HG03558 (cell line): Measurements from ENCODE around the gene ATP9A.
"Not testable (repeated sequence)": the region's sequence is repeated elsewhere in the genome, so short reads cannot be mapped to it uniquely, and the experiment has no call there.

Experiments used
- ATAC-seq: cut with Tn5 transposase; IDR thresholded peaks from one replicate; pipeline ENCODE4 v1.9.1; 2021; ENCODE audit warnings: moderate number of reproducible peaks; ENCODE audit not compliant: unreplicated experiment; ENCODE audit errors: extremely low read depth

Gene ATP9A

DNA sequence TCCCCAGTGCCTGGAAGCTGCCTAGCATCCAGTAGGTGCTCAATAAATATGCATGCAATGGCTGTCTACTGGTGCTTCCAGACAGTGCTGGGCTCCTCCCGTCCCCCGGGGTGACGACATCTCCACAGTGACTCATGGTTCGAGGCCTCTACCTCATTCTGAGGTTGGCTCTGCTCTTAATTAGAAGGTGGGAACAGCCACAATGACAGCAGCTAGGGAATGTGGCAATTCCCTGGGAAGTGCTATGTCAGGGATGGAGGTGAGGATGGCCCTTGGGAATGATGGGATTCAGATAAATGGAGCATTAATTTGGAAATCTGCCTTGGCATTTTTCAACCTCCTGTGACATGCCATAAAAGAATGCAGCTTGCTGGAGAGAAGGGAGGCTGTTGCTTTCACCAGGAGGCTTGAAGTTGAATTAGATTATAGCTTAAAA lies 182.2 kb downstream of the ATP9A start:
- no peak for ATAC-seq

DNA sequence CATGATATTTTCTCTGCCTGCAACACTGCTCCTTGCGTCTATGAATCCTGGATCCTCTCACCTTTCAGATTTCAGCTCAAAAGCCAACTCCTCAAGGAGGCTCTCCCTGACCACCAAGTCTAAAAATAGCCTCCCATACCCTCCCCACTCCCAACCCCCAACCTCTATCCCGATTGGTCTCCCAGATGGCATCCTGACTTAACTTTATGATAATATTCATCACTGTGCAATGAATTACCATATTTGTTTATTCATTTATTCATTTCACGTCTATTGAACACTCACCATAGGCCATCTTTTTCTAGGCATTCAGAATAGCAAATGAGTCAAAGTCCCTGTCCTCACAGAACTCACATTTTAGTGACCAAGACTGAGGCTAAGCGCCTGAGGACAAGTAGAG lies 183.0 kb downstream of the ATP9A start:
- ATAC-seq = no peak

DNA sequence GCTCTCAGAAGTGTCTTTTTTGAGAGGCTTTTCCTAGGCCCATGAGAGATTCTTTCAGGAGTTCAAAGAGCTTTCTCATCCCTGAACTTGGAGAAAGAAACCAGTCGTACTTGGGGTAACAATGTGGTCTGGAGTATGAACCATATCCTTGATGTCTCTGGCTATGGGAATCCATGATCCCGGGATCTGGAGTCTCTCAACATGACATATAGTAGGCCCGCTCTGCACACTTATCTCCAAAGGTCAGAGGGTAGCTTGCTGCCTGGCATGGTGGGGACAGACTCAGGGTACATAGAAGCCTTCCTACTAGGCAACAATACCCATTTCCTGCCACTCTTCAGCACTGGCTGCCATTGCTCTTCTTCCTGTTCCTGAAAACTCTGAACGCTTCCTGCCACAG lies 183.5 kb downstream of the ATP9A start:
- no peak for ATAC-seq

DNA sequence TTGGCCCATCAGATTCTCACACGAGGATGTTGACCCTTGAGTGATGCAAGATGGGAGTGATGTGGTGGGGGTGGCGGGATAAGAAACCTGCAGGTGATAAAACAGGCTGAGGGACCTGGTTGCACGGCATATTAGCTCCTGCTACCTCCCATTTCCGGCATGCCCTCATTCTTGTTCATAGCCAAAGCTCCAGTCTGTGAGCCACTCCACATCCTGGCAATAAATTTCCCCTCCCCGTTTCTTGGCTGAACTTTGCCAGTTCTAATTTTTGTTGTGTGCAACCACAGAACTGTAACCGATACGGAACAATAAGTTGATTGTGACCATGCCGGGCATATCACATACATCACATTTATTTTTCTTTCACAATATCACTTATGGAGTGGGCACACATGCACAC lies 184.1 kb downstream of the ATP9A start:
- no peak for ATAC-seq

DNA sequence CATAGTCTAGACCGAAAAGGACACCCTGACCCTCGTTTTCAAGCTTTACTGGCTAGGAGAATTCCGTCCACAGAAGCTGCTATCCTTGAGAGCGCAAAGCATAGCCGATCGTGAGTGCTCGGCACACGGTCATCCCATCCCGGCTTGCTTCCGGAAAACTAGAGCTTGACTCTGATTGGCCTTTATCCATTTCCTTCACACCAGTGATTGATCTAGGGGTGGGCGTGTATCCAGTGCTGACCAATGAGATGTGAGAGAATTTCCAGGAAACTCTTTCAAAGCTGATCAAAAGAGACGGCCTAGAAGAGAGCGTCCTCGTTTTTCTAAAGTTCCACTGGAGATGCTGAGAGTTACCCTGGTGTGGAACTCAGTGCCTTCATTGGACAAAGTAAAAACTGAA lies 184.7 kb downstream of the ATP9A start:
- ATAC-seq = no peak

DNA sequence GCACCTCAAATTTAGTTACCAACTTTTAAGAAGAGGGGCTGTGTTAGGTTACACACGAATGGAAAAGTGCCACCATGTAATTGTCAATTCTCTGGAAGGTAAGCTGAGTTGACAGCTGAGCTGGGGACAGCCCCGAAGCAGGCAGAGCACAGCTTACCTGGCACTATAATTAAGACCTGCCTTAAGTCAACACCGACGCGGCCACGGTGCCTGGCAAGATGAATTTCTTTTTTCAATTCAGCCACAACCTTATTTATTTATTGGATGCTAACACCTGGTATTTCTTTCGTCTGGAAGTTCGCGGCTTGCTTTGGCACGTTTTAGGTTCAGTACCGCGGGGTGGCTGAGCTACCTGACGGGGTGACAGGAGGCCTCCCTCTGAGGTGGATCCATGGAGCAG lies 185.1 kb downstream of the ATP9A start:
- no peak for ATAC-seq

DNA sequence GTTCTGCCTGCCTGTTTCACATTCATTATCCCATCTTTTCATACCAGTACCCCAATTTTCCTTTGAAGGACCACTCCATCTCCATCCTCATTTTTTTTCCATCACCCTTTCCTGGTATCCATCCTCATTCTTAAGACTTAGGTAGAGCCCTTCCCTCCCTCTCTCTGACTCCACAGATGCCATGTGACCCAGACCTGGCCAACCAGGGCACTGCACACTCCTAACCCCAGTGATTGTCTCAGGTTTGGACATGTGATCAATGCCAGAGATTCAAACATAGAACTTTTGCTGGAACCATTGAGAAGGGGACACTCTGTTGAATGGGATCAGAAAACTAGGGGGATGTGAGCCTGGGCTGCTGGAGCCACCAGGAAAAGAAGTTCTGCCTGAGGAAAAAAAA lies 186.6 kb downstream of the ATP9A start:
- ATAC-seq = no peak

DNA sequence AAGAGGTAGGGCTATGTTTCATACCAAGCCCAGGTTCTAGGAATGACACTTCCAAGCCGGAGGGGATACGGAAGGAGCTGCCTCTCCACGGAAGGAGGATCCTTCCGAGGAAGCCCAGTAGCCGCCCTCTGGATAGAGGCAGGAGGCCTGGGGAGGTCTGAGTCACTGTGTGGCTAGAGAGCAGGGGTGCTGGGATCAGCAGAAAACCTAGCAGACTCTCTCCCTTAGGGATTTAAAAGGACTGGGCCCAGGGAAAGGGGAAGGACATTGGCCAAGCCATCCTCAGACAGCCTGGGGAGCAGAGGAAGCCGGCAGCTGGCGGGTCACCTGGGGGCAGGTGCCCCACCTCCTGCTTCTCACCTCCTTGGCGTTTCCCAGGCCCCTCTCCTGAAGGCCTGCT lies 189.1 kb downstream of the ATP9A start:
- no peak for ATAC-seq

DNA sequence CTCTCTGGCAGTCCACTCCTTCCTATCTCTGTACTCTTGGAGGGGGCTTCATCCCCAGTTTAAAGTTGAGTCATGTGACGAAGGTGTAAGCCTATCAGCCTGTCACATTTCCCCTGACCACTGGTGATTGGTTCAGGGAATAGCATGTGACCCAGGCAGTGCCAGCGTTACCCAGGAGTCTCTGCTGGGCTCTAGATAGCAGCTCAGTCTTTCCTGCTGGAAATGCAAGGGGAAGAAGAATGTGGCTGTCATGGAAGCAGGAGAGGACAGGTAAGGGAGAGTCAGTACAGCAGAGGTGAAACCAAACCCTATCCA lies 190.1 kb downstream of the ATP9A start:
- ATAC-seq = no peak

DNA sequence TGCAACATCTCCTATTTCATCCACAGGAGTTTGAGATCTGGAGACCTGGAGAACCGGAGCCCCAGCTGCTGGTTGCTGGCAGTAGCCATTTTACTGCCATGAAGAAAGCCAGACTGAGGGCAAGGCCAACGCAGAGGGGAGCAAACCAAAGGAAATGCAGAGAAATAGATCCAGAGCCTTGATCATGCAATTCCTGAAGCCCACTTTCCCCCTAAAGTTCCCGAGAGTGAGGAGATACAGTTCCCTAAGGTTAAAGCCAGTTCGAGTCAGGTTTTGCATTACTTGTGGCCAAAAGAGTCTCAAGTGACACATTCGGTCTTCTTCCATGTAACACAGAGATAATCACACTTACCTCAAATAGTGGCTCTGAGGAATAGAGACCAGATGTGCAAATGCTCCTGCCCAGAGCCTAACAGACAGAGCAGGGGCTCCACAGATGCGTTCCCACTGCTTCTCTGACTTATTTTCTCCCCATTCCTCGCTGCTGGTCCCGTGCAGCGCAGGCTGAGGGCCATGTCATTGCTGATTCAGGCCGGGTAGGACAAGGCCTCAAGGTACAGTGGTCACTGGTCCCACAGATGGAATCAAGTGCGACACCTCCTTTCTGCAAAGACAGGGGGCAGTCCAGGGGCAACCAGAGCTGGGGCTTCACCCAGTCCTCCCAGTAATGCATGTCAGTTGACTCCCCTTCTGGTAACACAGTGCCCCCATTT lies 190.6 kb downstream of the ATP9A start:
- ATAC-seq = no peak

DNA sequence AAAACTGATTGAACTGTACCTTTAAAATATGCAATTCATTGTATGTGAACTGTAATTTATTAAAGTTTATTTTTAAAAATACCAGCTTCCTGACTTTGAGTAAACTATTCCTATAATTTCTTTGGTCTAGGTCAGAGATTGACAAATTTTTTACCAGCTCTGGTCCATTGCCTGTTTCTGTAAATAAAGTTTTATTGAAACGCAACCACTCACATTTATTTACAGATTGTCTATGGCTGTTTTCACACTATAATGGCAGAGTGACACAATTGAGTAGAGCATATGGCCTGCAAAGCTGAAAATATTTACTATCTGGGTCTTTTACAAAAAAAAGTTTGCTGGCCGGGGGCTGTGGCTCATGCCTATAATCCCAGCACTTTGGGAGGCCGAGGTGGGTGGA lies 192.7 kb downstream of the ATP9A start:
- ATAC-seq = no peak

DNA sequence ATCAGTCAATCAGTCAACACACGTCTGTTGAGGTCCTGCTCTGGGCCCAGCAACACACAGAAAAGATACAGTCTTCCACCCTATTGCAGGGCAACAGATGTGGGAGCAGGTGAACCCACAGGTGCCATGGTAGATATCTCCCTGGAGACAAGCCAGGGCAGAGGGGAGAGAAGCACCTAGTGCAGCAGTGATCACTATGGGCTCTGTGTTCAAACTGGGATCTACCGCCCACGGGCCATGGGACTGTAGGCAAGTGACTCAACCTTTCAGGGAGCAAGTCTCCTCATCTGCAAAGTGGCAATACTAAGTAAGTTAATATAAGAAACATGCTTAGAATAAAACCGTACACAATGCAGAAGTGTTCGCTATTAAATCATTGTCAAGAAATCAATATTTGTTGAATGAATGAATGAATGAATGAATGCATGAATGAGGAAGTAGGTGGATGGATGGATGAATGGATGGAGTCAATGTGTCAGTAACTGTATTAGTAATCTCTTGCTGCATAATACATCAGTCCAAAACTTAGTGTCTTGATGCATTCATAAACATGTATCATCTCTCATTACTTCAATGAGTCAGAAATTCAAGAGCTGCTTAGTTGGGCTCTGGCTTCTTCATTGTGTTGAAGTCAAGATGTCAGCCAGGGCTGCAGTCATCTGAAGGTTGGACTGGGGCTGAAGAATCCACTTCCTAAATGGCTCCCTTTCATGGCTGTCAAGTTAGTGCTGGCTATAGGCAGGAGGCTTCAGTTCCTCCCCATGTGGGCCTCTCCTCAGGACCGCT lies 193.7 kb downstream of the ATP9A start:
- no peak for ATAC-seq

DNA sequence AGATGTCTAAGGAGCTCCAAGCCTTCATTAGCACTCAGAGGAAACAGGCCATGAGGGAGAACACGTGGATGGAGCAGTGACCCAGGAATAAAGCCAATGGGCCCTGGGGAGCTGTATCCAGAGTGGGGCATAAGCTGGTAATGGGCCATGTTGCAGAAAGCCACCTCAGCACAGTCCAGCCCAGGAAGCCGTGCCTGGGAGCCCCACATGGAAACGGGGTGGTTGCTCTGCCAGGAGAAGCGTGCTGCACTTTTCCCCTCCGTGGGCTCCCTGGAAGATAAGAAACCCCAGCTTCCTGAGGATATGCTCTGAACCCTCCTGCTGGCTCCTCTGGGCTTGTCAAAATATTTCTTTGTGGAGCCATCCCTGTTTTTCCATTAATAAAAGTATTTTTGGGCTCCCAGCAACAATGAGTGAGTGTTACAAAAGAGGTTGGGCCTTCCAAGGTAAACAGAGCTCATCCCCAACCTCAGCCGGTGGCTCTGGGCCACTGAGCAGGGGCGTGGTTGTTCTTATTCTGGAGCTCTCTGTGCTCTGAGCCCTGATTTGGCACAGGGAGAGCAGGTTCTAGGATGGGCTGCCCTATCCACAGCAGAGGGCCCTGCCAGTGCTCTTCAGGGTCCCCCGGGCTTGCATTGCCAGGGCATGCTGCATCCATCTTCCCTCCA lies 194.5 kb downstream of the ATP9A start:
- no peak for ATAC-seq

DNA sequence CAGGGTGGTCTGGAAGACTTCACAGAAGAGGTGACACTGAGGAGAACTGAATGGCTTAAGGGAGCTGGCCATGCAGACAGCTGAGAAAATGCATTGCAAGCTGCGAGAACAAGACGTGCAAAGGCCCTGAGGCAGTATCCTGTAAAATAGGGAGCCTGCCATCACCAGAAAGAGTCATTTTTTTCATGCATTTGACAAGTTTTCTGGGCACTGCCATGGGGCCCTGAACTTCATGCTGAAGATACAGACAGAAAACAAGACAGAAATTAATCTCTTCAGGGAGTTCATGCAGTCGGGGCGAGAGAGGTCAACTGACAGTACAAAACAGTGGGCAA lies 196.8 kb downstream of the ATP9A start:
- ATAC-seq = no peak

DNA sequence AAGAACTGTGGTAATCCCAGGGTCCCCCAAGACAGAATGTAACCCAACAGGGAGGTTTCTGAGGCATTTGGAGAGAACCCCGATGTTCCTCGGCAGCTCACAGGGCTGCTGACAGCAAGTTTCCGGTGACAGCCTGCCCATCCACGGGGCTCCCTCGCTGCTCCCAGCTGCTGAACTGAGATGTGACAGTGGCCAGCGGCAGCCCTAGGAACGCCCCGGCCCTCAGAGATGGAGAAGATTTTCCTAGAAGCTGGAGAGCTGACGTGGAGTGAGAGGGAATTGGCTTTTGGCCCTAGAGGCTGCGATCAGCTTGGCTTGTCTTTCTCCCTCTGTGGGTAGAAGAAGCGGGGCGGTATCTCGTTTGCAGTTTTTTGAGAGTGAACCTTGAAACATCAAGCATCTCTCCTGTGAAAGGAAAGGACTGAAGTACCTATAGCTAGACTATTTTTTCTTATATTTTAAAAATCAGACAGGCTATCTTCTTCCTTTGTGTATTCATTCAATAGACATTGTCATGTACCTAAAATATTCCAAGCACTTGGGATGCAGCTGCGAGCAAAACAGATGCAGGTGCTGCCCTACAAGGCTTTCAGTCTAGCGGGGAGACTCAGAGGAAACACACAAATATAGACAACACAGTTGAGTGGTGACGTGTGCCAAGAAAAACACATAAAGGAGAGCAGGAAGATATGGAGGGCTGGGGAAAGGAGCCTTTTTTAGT lies 197.3 kb downstream of the ATP9A start:
- no peak for ATAC-seq

DNA sequence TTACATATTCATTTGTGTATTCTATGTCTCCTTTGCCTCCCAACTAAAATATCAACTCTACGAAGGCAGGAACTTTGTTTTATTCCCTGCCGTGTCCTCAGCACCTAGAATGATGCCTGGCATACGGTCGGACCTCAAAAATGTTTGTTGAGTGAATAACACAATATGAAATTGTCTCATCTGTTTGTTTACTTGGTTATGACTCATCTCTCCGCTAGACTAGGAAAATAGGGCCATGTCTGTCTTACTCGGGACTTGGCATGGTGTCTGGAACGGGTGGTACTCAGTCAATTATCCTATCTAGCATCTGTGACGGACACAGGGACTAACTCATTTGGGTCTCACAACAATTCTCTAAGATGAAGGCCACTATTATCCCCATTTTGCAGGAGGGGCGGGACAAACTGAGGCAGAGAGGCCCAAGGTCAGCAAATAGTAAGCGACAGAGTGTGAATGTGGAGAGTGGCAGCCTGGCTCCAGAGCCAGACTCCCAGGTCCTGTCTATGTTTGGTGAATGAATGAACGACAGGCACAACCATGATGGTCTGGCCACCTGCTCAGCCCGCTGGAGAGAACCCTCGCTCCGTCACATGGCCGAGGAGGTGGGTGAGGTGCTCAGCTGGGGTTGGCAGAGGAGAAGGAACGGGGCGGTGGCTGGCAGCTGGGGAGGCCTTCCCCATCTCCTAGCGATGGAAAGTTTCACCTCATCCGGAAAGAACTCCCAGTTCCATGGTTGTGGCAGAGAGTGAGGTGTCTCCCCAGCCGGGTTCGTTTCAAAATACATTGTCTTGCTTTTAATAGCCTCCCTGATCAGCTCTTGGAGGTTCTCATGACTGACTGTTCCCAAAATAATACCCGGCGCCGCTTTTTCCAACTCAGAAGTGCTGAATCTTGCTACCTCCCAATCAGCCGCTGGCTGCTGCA lies 198.1 kb downstream of the ATP9A start:
- no peak for ATAC-seq

DNA sequence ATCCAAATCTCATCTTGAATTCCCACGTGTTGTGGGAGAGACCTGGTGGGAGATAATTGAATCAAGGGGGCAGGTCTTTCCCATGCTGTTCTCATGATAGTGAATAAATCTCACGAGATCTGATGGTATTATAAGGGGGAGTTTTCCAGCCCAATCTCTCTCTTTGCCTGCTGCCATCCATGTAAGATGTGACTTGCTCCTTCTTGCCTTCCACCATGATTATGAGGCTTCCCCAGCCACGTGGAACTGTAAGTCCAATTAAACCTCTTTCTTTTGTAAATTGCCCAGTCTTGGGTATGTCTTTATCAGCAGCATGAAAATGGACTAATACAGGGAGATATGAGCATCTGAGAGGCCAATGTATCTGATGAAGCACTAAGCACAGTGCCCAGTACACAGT lies 199.7 kb downstream of the ATP9A start:
- not testable (repeated sequence) for ATAC-seq

DNA sequence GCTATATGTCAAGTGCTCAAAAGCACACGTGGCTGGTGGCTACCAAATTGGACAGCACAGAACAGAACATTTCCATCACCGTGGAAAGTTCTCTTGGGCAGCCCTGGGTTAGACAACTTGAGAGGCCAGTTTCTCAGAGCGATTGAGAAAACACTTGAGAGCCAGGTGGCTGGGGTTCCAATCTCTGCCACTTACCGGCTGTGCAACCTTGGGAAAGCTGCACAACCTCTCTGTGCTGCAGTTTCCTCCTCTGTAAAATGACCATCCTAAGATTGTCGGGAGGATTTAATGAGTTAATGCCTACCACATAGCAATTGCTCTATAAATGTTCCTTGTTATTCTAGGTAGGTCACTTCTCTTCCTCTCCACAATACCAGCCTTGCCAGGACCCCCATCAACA lies 200.6 kb downstream of the ATP9A start:
- ATAC-seq = no peak

DNA sequence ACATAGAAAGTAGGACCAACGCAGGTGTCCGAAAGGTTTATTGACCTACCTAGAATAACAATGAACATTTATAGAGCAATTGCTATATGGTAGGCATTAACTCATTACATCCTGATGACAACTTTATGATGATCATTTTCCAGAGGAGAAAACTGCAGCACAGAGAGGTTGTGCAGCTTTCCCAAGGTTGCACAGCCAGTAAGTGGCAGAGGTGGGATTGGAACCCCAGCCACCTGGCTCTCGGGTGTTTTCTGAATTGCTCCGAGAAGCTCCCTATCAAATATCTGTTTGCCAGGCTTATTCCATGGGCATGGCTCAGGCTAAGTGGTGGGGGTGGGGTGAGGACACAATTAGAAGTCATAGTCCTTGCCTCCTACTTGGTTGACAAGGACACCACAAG lies 201.6 kb downstream of the ATP9A start:
- no peak for ATAC-seq
